Cardiac fibroblast (primary cell): ENCODE results near the gene SH3BP2.

ENCODE experiments used
- DNase-seq, 2 donors: peaks; one replicate each; pipeline versions ENCODE4 v3.0.0 to v3.0.0-alpha.2; 2010; ENCODE audit warnings: low read depth in 2 of 2
- H3K4me3 ChIP-seq, 2 donors: replicated peaks in 1 of 2; 1 replicate in 1 of 2; 2 replicates in 1 of 2; pipeline ENCODE4 v1.5.1; 2011; ENCODE audit warnings: low read depth in 2 of 2, low read length in 2 of 2, mild to moderate bottlenecking in 2 of 2, moderate library complexity in 1 of 2
- TF ChIP-seq, protein P1 (sequence below): IDR thresholded peaks from one replicate; pipeline ENCODE4 v1.5.1; 2011; ENCODE audit warnings: low read depth, mild to moderate bottlenecking, low read length, inconsistent platforms

The SH3BP2 gene

DNA sequence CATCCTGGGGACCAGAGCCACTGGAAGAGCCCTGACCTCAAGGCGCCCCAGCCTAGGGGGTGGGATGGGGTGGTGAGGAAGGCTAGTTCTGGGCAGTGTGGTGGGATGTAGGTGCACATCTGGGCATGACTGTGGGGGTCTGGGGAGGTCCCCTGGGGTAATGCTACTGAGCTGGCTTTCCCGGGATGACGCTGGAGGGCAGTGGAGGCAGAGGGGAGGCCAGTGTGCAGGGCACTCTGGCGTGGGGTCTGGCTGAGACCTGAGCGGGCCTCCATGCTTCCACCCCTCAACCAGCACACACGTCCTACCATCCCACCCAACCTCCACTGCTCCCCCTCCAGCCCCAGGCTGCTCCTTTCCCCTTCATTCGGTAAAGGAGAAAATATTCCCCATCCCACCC is 4.8 kb upstream of the SH3BP2 start:
- TF ChIP-seq, protein P1, sequence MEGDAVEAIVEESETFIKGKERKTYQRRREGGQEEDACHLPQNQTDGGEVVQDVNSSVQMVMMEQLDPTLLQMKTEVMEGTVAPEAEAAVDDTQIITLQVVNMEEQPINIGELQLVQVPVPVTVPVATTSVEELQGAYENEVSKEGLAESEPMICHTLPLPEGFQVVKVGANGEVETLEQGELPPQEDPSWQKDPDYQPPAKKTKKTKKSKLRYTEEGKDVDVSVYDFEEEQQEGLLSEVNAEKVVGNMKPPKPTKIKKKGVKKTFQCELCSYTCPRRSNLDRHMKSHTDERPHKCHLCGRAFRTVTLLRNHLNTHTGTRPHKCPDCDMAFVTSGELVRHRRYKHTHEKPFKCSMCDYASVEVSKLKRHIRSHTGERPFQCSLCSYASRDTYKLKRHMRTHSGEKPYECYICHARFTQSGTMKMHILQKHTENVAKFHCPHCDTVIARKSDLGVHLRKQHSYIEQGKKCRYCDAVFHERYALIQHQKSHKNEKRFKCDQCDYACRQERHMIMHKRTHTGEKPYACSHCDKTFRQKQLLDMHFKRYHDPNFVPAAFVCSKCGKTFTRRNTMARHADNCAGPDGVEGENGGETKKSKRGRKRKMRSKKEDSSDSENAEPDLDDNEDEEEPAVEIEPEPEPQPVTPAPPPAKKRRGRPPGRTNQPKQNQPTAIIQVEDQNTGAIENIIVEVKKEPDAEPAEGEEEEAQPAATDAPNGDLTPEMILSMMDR, result no peak
- no peak overlapping the region for H3K4me3 ChIP-seq

GRCh38 chr4:2788532-2789103 is 4.3 kb upstream of the SH3BP2 start:
- TF ChIP-seq, protein P1, result no peak
- H3K4me3 ChIP-seq, result no peak overlapping the region
- DNase-seq, result peak in 1 of 2 donors; percentile 54

More for the DNA sequence above, 4.8 kb upstream of the SH3BP2 start:
- no peak for DNase-seq

- DNase-seq, result no peak
- no peak overlapping the region for H3K4me3 ChIP-seq
- TF ChIP-seq, protein P1, result no peak
Observed at GRCh38 chr4:2789351-2789750, 3.5 kb upstream of the SH3BP2 start.

GRCh38 chr4:2789793-2790582 is 2.9 kb upstream of the SH3BP2 start:
- H3K4me3 ChIP-seq, result no peak overlapping the region
- TF ChIP-seq, protein P1, result no peak
- DNase-seq, result no peak

GRCh38 chr4:2790583-2791517 is 2.0 kb upstream of the SH3BP2 start:
- H3K4me3 ChIP-seq, result no peak overlapping the region
- DNase-seq, result no peak
- TF ChIP-seq, protein P1, result no peak

GRCh38 chr4:2791518-2792395 is 1.1 kb upstream of the SH3BP2 start:
- H3K4me3 ChIP-seq, result no peak overlapping the region
- DNase-seq, result no peak
- TF ChIP-seq, protein P1, result no peak
